WTC11 (cell line): Measurements from ENCODE around the gene TSPAN18. TPM values are rescaled to one million over a fixed set of nuclear protein-coding genes. Genes with fewer than 3 reads are reported as not detected.

Experiments used
- ATAC-seq: fragments of 200-7000 bp; cut with Tn5 transposase; 2 replicates; pipeline ENCODE4 v1.10.0; 2021; ENCODE audit warnings: mild to moderate bottlenecking, moderate library complexity
- CTCF ChIA-PET: fragments of 300-600 bp; sonication (Branson Sonifier 250); formaldehyde crosslinking; loops from one replicate; lab custom pipeline; 2021; ENCODE audit warnings: antibody characterized with exemption; lab: Charles Lee
- POLR2A ChIA-PET: fragments of 350-600 bp; sonication (Branson Sonifier 250); formaldehyde crosslinking; loops from one replicate; lab custom pipeline; 2021; ENCODE audit warnings: antibody characterized with exemption; lab: Charles Lee
- DNase-seq: peaks from one replicate; pipeline ENCODE4 v3.0.0; 2021; ENCODE audit warnings: low spot score
- H3K27ac Mint-ChIP-seq: 2 replicates; pipeline ENCODE4 v1.8.0; 2021; ENCODE audit warnings: mixed read lengths
- H3K27me3 Mint-ChIP-seq: 2 replicates; pipeline ENCODE4 v1.8.0; 2021; ENCODE audit warnings: low read depth, mild to moderate bottlenecking, moderate library complexity, mixed read lengths
- H3K36me3 Mint-ChIP-seq: 2 replicates; pipeline ENCODE4 v1.8.0; 2021; ENCODE audit warnings: mixed read lengths
- H3K4me1 Mint-ChIP-seq: 2 replicates; pipeline ENCODE4 v1.8.0; 2022; ENCODE audit warnings: mixed read lengths
- H3K4me3 Mint-ChIP-seq: 2 replicates; pipeline ENCODE4 v1.8.0; 2021; ENCODE audit warnings: mild to moderate bottlenecking, moderate library complexity, mixed read lengths
- H3K9me3 Mint-ChIP-seq: 2 replicates; pipeline ENCODE4 v1.8.0; 2021; ENCODE audit warnings: mixed read lengths
- AFF4 ChIP-seq: sonication (generic); formaldehyde crosslinking; IDR thresholded peaks from 2 replicates; pipeline ENCODE4 v1.8.1; 2023; ENCODE audit warnings: mild to moderate bottlenecking, missing genetic modification reagents, borderline replicate concordance
- CREB1 ChIP-seq: sonication (generic); formaldehyde crosslinking; IDR thresholded peaks from 2 replicates; pipeline ENCODE4 v1.8.0; 2023; ENCODE audit warnings: mild to moderate bottlenecking, missing genetic modification reagents
- FOXP1 ChIP-seq: sonication (generic); formaldehyde crosslinking; IDR thresholded peaks from 2 replicates; pipeline ENCODE4 v1.8.0; 2022; ENCODE audit warnings: missing genetic modification reagents, mild to moderate bottlenecking, moderate library complexity, borderline replicate concordance
- JAZF1 ChIP-seq: fragments of 250-450 bp; sonication (Bioruptor Pico); IDR thresholded peaks from 2 replicates; pipeline ENCODE4 v1.9.0; 2021; ENCODE audit warnings: moderate library complexity, mild to moderate bottlenecking, inconsistent platforms
- MLX ChIP-seq: sonication (generic); formaldehyde crosslinking; IDR thresholded peaks from 2 replicates; pipeline ENCODE4 v1.8.1; 2023; ENCODE audit warnings: mild to moderate bottlenecking, missing genetic modification reagents, moderate library complexity
- MXD4 ChIP-seq: fragments of 250-450 bp; sonication (Bioruptor Pico); IDR thresholded peaks from 2 replicates; pipeline ENCODE4 v1.8.0; 2021; ENCODE audit warnings: mild to moderate bottlenecking, moderate library complexity, borderline replicate concordance
- OVOL2 ChIP-seq: fragments of 250-450 bp; sonication (Bioruptor Pico); IDR thresholded peaks from 2 replicates; pipeline ENCODE4 v1.9.0; 2021; ENCODE audit warnings: mild to moderate bottlenecking, borderline replicate concordance
- PREB ChIP-seq: sonication (generic); formaldehyde crosslinking; IDR thresholded peaks from 2 replicates; pipeline ENCODE4 v1.8.1; 2022; ENCODE audit warnings: mild to moderate bottlenecking, missing genetic modification reagents, moderate library complexity, borderline replicate concordance
- SMAD4 ChIP-seq: sonication (generic); formaldehyde crosslinking; IDR thresholded peaks from 2 replicates; pipeline ENCODE4 v1.8.0; 2022; ENCODE audit warnings: mild to moderate bottlenecking, missing genetic modification reagents
- SOX15 ChIP-seq: fragments of 250-450 bp; sonication (Bioruptor Pico); IDR thresholded peaks from 2 replicates; pipeline ENCODE4 v1.9.0; 2021; ENCODE audit warnings: mild to moderate bottlenecking
- SP1 ChIP-seq: sonication (generic); formaldehyde crosslinking; conservative IDR thresholded peaks from 2 replicates; pipeline ENCODE4 v1.8.1; 2022; ENCODE audit warnings: missing genetic modification reagents
- TCF7 ChIP-seq: sonication (generic); formaldehyde crosslinking; IDR thresholded peaks from 2 replicates; pipeline ENCODE4 v1.8.0; 2022; ENCODE audit warnings: mild to moderate bottlenecking, low read depth, missing genetic modification reagents, moderate library complexity
- ZNF138 ChIP-seq: sonication (generic); formaldehyde crosslinking; conservative IDR thresholded peaks from 2 replicates; pipeline ENCODE4 v1.8.1; 2022; ENCODE audit warnings: mild to moderate bottlenecking, moderate library complexity, missing genetic modification reagents
- ZNF396 ChIP-seq: fragments of 250-450 bp; sonication (Bioruptor Pico); IDR thresholded peaks from 2 replicates; pipeline ENCODE4 v1.8.0; 2021; ENCODE audit warnings: mild to moderate bottlenecking, moderate library complexity, borderline replicate concordance
- ZNF423 ChIP-seq: fragments of 250-450 bp; sonication (Bioruptor Pico); IDR thresholded peaks from 2 replicates; pipeline ENCODE4 v2.1.2; 2022; ENCODE audit warnings: mild to moderate bottlenecking, moderate library complexity
- total RNA-seq: library from RNA; stranded (reverse); gene quantifications from 3 replicates; pipeline ENCODE4 v1.2.3, GENCODE V29; 2021
- TF ChIP-seq, protein P1 (sequence below): fragments of 250-450 bp; sonication (Bioruptor Pico); IDR thresholded peaks from 2 replicates; pipeline ENCODE4 v2.1.2; 2022; ENCODE audit warnings: mild to moderate bottlenecking, moderate library complexity

TSPAN18 gene
- total RNA-seq, 1 experiment from 2014 or later: 44.7 TPM

DNA sequence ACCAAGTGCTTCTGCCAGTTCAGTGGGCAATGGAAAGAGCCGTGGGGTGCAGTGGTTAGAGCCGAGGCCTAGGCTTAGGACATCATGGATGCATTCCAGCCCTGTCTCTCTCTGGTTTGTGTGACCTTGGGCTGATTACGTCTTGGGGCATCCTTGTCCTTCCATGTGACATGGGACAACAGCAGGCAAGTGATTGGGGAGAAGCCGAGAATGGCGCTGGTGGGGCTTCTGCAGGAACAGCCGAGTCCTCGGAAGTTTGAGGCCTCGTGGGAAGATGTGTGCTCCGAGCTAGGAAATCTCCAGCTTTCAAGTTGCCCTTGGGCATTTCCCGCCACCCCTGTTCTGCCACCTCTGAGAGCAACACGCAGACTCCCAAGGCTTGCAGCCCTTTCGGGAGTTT lies 16.6 kb downstream of the TSPAN18 start (continued):
- no peak for TF ChIP-seq CREB1 (CRISPR knock-in tag)
- no peak for TF ChIP-seq TCF7

GRCh38 chr11:44743959-44744557 lies 17.3 kb downstream of the TSPAN18 start:
- ATAC-seq: no peak
- H3K27me3 Mint-ChIP-seq: peaks cover 4% of the 10 kb centered on the region
- no peak overlapping the region for H3K27ac Mint-ChIP-seq
- DNase-seq: no peak
- no peak overlapping the region for H3K4me3 Mint-ChIP-seq
- H3K36me3 Mint-ChIP-seq: no peaks in the 10 kb centered on the region
- H3K4me1 Mint-ChIP-seq: peaks cover 74% of the 10 kb centered on the region
- H3K9me3 Mint-ChIP-seq: no peaks in the 10 kb centered on the region
- TF ChIP-seq MLX (CRISPR knock-in tag) (no peak), AFF4 (CRISPR knock-in tag) (no peak), SMAD4 (CRISPR knock-in tag) (no peak)
- TF ChIP-seq, all 79 proteins: peak for 0
- ChIA-PET POLR2A (no interaction called here), CTCF (interaction anchor here (1.6 kb wide), 1 partner anchor 31 kb away, joined by 4 read pairs; no protein-coding TSS in a partner anchor)

DNA sequence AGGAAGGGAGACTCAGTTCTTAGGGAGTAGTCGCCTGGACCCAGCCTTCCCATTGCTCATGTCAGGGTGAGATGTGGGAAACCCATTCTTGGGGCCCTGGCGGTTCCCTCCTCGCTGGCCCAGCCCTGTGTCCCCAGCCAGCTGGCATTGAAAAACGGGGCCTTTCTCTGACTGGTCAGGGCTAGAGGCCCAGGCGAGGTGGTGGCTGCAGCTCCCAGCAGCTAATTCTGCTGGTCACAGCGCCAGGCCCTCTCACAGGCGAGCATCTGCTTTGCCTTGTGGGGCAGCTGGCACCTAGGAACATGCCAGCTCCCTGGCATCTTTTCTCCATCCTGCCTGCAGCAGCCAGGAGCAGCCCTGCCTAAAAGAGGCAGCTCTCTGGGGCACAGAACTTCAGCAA lies 20.1 kb downstream of the TSPAN18 start:
- Mint-ChIP-seq H3K4me3 (no peak overlapping the region), H3K9me3 (no peaks in the 10 kb centered on the region), H3K36me3 (peaks cover under 1% of the 10 kb centered on the region; the same call in 1 of the 2 replicates), H3K4me1 (peaks cover 67% of the 10 kb centered on the region), H3K27ac (no peak overlapping the region), H3K27me3 (peaks cover 14% of the 10 kb centered on the region)
- ChIA-PET POLR2A (interaction anchor here (0.9 kb wide), 1 partner anchor 9 kb away, joined by 3 read pairs; no protein-coding TSS in a partner anchor), CTCF (interaction anchor here (0.8 to 1.5 kb wide), 5 partner anchors 11 to 164 kb away, joined by 3 to 8 read pairs (median 3); no protein-coding TSS in a partner anchor)
- DNase-seq: no peak
- no peak for ATAC-seq
- TF ChIP-seq MXD4 (CRISPR knock-in tag) (no peak), JAZF1 (CRISPR knock-in tag) (no peak), ZNF138 (CRISPR knock-in tag) (no peak), MLX (CRISPR knock-in tag) (no peak), PREB (CRISPR knock-in tag) (no peak), FOXP1 (no peak), SOX15 (CRISPR knock-in tag) (no peak), CREB1 (CRISPR knock-in tag) (no peak), ZNF423 (CRISPR knock-in tag) (no peak), OVOL2 (CRISPR knock-in tag) (no peak), SP1 (CRISPR knock-in tag) (no peak), ZNF396 (no peak)
- TF ChIP-seq, protein P1, sequence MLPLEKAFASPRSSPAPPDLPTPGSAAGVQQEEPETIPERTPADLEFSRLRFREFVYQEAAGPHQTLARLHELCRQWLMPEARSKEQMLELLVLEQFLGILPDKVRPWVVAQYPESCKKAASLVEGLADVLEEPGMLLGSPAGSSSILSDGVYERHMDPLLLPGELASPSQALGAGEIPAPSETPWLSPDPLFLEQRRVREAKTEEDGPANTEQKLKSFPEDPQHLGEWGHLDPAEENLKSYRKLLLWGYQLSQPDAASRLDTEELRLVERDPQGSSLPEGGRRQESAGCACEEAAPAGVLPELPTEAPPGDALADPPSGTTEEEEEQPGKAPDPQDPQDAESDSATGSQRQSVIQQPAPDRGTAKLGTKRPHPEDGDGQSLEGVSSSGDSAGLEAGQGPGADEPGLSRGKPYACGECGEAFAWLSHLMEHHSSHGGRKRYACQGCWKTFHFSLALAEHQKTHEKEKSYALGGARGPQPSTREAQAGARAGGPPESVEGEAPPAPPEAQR (CRISPR knock-in tag): no peak
